GM12878 (cell line): ENCODE measurements around the gene AP5B1. TPM values are rescaled to one million over a fixed set of nuclear protein-coding genes. Genes with fewer than 3 reads are reported as not detected.

Source experiments
- CTCF ChIP-seq, 3 experiments: IDR thresholded peaks in 2 of 3; conservative IDR thresholded peaks in 1 of 3; 2 replicates each; pipeline ENCODE4 v1.5.1; 2011; ENCODE audit warnings: low read depth in 3 of 3, low read length in 3 of 3, mild to moderate bottlenecking in 3 of 3, control low read depth in 2 of 3, moderate library complexity in 2 of 3, inconsistent platforms in 1 of 3, mixed read lengths in 1 of 3; ENCODE audit not compliant: control insufficient read depth in 2 of 3, insufficient read depth in 1 of 3; ENCODE audit errors: extremely low read depth in 1 of 3
- MXI1 ChIP-seq: fragments of 150-350 bp; IDR thresholded peaks from 2 replicates; pipeline ENCODE4 v1.6.1; 2011; ENCODE audit warnings: low read depth, mild to moderate bottlenecking, inconsistent platforms, low read length, improper control_type of control experiment
- PKNOX1 ChIP-seq: fragments of 450-650 bp; IDR thresholded peaks from 2 replicates; pipeline ENCODE4 v1.6.1; 2016; ENCODE audit warnings: mild to moderate bottlenecking
- REST ChIP-seq: IDR thresholded peaks from 2 replicates; pipeline ENCODE4 v1.6.1; 2012; ENCODE audit warnings: mild to moderate bottlenecking, low read depth, low read length
- SP1 ChIP-seq: IDR thresholded peaks from one replicate; pipeline ENCODE4 v1.6.1; 2011; ENCODE audit warnings: low read depth, low read length
- SUPT20H ChIP-seq: IDR thresholded peaks from 2 replicates; pipeline ENCODE4 v1.6.1; 2011; ENCODE audit warnings: low read depth, mild to moderate bottlenecking, low read length, moderate library complexity, borderline replicate concordance; ENCODE audit not compliant: control insufficient read depth
- ZNF217 ChIP-seq: fragments of 450-650 bp; IDR thresholded peaks from 2 replicates; pipeline ENCODE4 v1.6.1; 2017; ENCODE audit warnings: antibody characterized with exemption, mild to moderate bottlenecking
- polyA plus RNA-seq, 11 experiments: library from polyadenylated mRNA; depleted of rRNA in 4 of 11; unstranded in 6 of 11; stranded (reverse) in 5 of 11; fragments of >200 nt; fragmentation: Nextera tagmentation in 4 of 11; fragmentation: Illumina TruSeq in 1 of 11; extraction: Ambion mirVana in 4 of 11; extraction: Trizol in 1 of 11; gene quantifications; 1 replicate in 1 of 11; 2 replicates in 10 of 11; pipeline versions ENCODE4 v1.2.1 to v1.2.3, GENCODE V29; 2011 to 2016; ENCODE audit warnings: inconsistent platforms in 2 of 11, missing spikeins in 2 of 11, low read depth in 1 of 11
- total RNA-seq, 4 experiments: library from RNA; depleted of rRNA in 3 of 4; stranded (reverse); fragments of >200 nt in 3 of 4; fragmentation: Illumina TruSeq in 1 of 4; extraction: Trizol in 1 of 4; gene quantifications; 2 replicates each; pipeline versions ENCODE4 v1.2.1 to v1.2.3, GENCODE V29; 2013 to 2021
- TF ChIP-seq, protein P1 (sequence below): IDR thresholded peaks from 2 replicates; pipeline ENCODE4 v1.6.1; 2011; ENCODE audit warnings: mild to moderate bottlenecking, low read depth, low read length, moderate library complexity; ENCODE audit not compliant: insufficient replicate concordance
- TF ChIP-seq, protein P2 (sequence below): fragments of 450-650 bp; IDR thresholded peaks from 2 replicates; pipeline ENCODE4 v1.6.1; 2017; ENCODE audit warnings: mild to moderate bottlenecking, low read depth, inconsistent platforms; ENCODE audit not compliant: poor library complexity, severe bottlenecking
- TF ChIP-seq, protein P3 (sequence below): fragments of 450-650 bp; IDR thresholded peaks from 2 replicates; pipeline ENCODE4 v1.6.1; 2016; ENCODE audit warnings: mild to moderate bottlenecking
- TF ChIP-seq, protein P4 (sequence below): fragments of 450-650 bp; IDR thresholded peaks from 2 replicates; pipeline ENCODE4 v1.6.1; 2017; ENCODE audit warnings: mild to moderate bottlenecking, moderate library complexity

Gene AP5B1
- total and polyA plus RNA-seq, 10 of the 15 experiments (the other 5 are each of a cell fraction or from before 2014, with no cell fraction given): 0.47 to 13.1 (median 4.8) TPM

GRCh38 chr11:65791719-65792213, 11.0 kb upstream of the AP5B1 start (continued):
- no peak for TF ChIP-seq REST
- peak; percentile 39; the same call in 1 of the 2 replicates for TF ChIP-seq MXI1
- TF ChIP-seq PKNOX1: peak; percentile 96
- peak in 1 of 3 experiments; percentile 10; a peak in 1 of 6 replicates for TF ChIP-seq CTCF (IDR thresholded peaks at IDR 0.05 in 2 of 3, conservative IDR thresholded peaks at IDR 0.05 in 1 of 3; ENCODE audit: control insufficient read depth in 2 of 3, extremely low read depth in 1 of 3, insufficient read depth in 1 of 3, low read depth in 3 of 3, low read length in 3 of 3)
- TF ChIP-seq, protein P1, sequence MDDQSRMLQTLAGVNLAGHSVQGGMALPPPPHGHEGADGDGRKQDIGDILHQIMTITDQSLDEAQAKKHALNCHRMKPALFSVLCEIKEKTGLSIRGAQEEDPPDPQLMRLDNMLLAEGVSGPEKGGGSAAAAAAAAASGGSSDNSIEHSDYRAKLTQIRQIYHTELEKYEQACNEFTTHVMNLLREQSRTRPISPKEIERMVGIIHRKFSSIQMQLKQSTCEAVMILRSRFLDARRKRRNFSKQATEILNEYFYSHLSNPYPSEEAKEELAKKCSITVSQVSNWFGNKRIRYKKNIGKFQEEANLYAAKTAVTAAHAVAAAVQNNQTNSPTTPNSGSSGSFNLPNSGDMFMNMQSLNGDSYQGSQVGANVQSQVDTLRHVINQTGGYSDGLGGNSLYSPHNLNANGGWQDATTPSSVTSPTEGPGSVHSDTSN: peak; percentile 92
- TF ChIP-seq SUPT20H: no peak
- TF ChIP-seq, protein P2, sequence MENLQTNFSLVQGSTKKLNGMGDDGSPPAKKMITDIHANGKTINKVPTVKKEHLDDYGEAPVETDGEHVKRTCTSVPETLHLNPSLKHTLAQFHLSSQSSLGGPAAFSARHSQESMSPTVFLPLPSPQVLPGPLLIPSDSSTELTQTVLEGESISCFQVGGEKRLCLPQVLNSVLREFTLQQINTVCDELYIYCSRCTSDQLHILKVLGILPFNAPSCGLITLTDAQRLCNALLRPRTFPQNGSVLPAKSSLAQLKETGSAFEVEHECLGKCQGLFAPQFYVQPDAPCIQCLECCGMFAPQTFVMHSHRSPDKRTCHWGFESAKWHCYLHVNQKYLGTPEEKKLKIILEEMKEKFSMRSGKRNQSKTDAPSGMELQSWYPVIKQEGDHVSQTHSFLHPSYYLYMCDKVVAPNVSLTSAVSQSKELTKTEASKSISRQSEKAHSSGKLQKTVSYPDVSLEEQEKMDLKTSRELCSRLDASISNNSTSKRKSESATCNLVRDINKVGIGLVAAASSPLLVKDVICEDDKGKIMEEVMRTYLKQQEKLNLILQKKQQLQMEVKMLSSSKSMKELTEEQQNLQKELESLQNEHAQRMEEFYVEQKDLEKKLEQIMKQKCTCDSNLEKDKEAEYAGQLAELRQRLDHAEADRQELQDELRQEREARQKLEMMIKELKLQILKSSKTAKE: peak; percentile 54
- TF ChIP-seq, protein P3, sequence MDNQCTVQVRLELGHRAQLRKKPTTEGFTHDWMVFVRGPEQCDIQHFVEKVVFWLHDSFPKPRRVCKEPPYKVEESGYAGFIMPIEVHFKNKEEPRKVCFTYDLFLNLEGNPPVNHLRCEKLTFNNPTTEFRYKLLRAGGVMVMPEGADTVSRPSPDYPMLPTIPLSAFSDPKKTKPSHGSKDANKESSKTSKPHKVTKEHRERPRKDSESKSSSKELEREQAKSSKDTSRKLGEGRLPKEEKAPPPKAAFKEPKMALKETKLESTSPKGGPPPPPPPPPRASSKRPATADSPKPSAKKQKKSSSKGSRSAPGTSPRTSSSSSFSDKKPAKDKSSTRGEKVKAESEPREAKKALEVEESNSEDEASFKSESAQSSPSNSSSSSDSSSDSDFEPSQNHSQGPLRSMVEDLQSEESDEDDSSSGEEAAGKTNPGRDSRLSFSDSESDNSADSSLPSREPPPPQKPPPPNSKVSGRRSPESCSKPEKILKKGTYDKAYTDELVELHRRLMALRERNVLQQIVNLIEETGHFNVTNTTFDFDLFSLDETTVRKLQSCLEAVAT: peak; percentile 17; the same call in 1 of the 2 replicates
- TF ChIP-seq ZNF217: peak; percentile 45; the same call in 1 of the 2 replicates
- peak; percentile 70 for TF ChIP-seq SP1
- TF ChIP-seq, protein P4, sequence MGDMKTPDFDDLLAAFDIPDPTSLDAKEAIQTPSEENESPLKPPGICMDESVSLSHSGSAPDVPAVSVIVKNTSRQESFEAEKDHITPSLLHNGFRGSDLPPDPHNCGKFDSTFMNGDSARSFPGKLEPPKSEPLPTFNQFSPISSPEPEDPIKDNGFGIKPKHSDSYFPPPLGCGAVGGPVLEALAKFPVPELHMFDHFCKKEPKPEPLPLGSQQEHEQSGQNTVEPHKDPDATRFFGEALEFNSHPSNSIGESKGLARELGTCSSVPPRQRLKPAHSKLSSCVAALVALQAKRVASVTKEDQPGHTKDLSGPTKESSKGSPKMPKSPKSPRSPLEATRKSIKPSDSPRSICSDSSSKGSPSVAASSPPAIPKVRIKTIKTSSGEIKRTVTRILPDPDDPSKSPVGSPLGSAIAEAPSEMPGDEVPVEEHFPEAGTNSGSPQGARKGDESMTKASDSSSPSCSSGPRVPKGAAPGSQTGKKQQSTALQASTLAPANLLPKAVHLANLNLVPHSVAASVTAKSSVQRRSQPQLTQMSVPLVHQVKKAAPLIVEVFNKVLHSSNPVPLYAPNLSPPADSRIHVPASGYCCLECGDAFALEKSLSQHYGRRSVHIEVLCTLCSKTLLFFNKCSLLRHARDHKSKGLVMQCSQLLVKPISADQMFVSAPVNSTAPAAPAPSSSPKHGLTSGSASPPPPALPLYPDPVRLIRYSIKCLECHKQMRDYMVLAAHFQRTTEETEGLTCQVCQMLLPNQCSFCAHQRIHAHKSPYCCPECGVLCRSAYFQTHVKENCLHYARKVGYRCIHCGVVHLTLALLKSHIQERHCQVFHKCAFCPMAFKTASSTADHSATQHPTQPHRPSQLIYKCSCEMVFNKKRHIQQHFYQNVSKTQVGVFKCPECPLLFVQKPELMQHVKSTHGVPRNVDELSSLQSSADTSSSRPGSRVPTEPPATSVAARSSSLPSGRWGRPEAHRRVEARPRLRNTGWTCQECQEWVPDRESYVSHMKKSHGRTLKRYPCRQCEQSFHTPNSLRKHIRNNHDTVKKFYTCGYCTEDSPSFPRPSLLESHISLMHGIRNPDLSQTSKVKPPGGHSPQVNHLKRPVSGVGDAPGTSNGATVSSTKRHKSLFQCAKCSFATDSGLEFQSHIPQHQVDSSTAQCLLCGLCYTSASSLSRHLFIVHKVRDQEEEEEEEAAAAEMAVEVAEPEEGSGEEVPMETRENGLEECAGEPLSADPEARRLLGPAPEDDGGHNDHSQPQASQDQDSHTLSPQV: peak; percentile 41; the same call in 1 of the 2 replicates
